ENCODE data around the gene TMPRSS9. TPM values are rescaled to one million over a fixed set of nuclear protein-coding genes. Genes with fewer than 3 reads are reported as not detected.

Gene TMPRSS9
- under 1 TPM in 1 of 4 donors, not detected in 3; 0.12 TPM for total RNA-seq

- TF ChIP-seq CTCF (IDR thresholded peaks at IDR 0.05): no peak
- ATAC-seq (ENCODE audit: low FRiP score): peak; percentile 21
- DNase-seq (ENCODE audit: low spot score): no peak
Observed at GRCh38 chr19:2359992-2360685, at the start of gene TMPRSS9. TSS of gene TMPRSS9 (plus strand) at chr19:2360265. CDS start at chr19:2389786, 29,521 bp downstream.

- no peak for TF ChIP-seq CTCF (IDR thresholded peaks at IDR 0.05)
- DNase-seq (ENCODE audit: low spot score) (no peak), ATAC-seq (ENCODE audit: low FRiP score) (no peak)
Observed at GRCh38 chr19:2311093-2311492, 49.0 kb upstream of the TMPRSS9 start.

GRCh38 chr19:2312820-2313501 lies 47.1 kb upstream of the TMPRSS9 start:
- no peak for TF ChIP-seq CTCF (IDR thresholded peaks at IDR 0.05)
- ATAC-seq (ENCODE audit: low FRiP score): no peak

GRCh38 chr19:2315121-2315817 lies 44.8 kb upstream of the TMPRSS9 start:
- DNase-seq (ENCODE audit: low spot score) (no peak), ATAC-seq (ENCODE audit: low FRiP score) (no peak)
- no peak for TF ChIP-seq CTCF (IDR thresholded peaks at IDR 0.05)

More at GRCh38 chr19:2312820-2313501, 47.1 kb upstream of the TMPRSS9 start:
- DNase-seq (ENCODE audit: low spot score): no peak

- no peak for DNase-seq (ENCODE audit: low spot score)
- ATAC-seq (ENCODE audit: low FRiP score): peak; percentile 53
- no peak for TF ChIP-seq CTCF (IDR thresholded peaks at IDR 0.05)
Observed at GRCh38 chr19:2315818-2316353, 44.2 kb upstream of the TMPRSS9 start.

- no peak for TF ChIP-seq CTCF (IDR thresholded peaks at IDR 0.05)
- DNase-seq (ENCODE audit: low spot score) (no peak), ATAC-seq (ENCODE audit: low FRiP score) (no peak)
Observed at GRCh38 chr19:2317300-2317699, 42.8 kb upstream of the TMPRSS9 start.
